Measurements from ENCODE around the gene RPL36A. TPM values are rescaled to one million over a fixed set of nuclear protein-coding genes. Genes with fewer than 3 reads are reported as not detected.
A peak's percentile ranks its signal among the peaks of the same experiment; 100 is the strongest.

The RPL36A gene
- total RNA-seq = 100 to 1,000 TPM; 236 to 729 (median 490) TPM

DNA sequence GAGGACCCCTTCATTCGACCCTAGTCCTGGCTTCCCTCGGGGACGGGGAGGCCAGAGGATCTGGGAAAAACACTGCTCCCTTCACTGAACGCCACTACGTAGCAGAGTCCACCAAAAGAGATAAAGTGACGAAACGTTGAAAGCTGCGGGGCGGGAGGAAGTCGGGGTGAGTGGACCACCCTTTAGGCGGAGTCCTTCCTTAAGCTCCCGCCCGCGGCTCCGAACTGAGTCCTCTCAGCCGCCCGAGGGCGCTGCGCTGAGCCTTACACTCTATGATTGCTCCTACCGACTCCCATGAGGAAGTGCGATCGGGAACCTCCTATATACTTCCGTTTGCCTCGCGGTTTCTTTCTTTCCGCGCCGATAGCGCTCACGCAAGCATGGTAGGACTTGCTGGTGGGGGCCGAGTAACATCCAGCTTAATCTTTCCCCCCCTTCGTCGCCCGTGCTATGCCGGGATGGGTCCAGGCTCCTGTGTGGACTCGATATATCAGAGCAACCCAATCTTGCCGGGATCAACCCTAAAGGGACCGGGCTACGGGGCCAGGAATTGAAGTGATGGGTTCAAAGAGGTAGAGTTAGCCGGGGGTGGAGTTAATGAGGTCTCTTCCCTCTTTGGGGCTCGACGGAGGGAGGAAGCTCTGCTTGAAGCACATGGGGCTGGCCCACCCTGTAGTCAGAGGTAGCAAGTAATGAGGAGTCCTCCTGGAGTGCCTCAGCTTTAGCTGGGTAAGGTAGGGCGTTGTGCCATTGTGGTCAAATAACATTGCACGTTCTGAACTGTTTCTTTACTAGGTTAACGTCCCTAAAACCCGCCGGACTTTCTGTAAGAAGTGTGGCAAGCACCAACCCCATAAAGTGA is at the start of gene RPL36A:
Gene RPL36A (plus strand): TSS at position 348 of the 862 bp plus-strand sequence. CDS start 33 bp downstream, at position 381.
- Histone ChIP-seq H3K9me3 (no peaks in the 10 kb centered on the region), H3K27me3 (no peaks in the 10 kb centered on the region), H3K4me1 (no peaks in the 10 kb centered on the region), H3K36me3 (no peaks in the 10 kb centered on the region), H3K27ac (peak within 1 kb of the TSS; percentile 63 to 82 (median 73)), H3K4me3 (peak within 1 kb of the TSS; percentile 43 to 68 (median 56))
- TF ChIP-seq POLR2A (IDR thresholded peaks at IDR 0.05) = peak; percentile 77 to 88
- TF ChIP-seq, protein P1, sequence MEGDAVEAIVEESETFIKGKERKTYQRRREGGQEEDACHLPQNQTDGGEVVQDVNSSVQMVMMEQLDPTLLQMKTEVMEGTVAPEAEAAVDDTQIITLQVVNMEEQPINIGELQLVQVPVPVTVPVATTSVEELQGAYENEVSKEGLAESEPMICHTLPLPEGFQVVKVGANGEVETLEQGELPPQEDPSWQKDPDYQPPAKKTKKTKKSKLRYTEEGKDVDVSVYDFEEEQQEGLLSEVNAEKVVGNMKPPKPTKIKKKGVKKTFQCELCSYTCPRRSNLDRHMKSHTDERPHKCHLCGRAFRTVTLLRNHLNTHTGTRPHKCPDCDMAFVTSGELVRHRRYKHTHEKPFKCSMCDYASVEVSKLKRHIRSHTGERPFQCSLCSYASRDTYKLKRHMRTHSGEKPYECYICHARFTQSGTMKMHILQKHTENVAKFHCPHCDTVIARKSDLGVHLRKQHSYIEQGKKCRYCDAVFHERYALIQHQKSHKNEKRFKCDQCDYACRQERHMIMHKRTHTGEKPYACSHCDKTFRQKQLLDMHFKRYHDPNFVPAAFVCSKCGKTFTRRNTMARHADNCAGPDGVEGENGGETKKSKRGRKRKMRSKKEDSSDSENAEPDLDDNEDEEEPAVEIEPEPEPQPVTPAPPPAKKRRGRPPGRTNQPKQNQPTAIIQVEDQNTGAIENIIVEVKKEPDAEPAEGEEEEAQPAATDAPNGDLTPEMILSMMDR (IDR thresholded peaks at IDR 0.05) = peak; percentile 37 to 77 (median 62)
- peak; percentile 85 to 95 (median 85) for DNase-seq

DNA sequence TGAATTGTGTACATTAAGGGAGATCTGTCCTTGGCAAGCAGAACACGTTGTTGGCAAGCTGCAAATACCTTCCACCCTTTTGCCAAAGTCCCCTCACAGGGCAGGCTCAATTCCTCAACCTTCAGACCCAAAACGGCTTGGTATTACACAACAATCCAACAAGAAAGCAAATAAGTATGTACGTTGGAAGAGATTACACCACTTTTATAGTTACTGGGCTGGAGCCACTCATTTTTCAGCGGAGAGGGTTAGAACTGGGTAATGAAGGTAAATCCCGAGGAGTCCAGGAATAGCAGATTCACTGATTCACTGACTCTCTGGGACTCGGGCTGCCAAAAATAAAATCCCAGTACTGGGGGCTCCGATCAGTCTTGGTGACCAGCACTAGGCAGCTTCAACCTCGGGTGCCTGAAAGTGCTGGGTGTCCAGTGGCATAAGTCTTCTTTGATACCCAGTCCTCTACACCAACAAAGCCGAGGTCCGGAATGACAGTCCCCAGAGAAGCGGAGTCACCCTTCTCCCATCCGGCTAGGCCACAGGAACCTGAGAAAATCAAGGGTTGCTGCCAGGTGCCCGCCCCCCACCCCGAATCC is 42.9 kb upstream of the RPL36A start:
- H3K36me3 ChIP-seq = no peaks in the 10 kb centered on the region
- no peaks in the 10 kb centered on the region for H3K9me3 ChIP-seq
- H3K4me3 ChIP-seq = peak overlapping the region; percentile 52 to 78 (median 62)
- no peaks in the 10 kb centered on the region for H3K4me1 ChIP-seq
- H3K27ac ChIP-seq = peak overlapping the region; percentile 71 to 86 (median 84)
- TF ChIP-seq POLR2A (IDR thresholded peaks at IDR 0.05) = no peak
- TF ChIP-seq, protein P1 (IDR thresholded peaks at IDR 0.05) = no peak
- no peak for DNase-seq
- no peaks in the 10 kb centered on the region for H3K27me3 ChIP-seq

- Histone ChIP-seq H3K4me1 (no peaks in the 10 kb centered on the region), H3K36me3 (no peaks in the 10 kb centered on the region), H3K9me3 (no peaks in the 10 kb centered on the region), H3K27ac (peak within 1 kb of the TSS; percentile 71 to 86 (median 84)), H3K27me3 (no peaks in the 10 kb centered on the region), H3K4me3 (peak within 1 kb of the TSS; percentile 52 to 78 (median 62))
- TF ChIP-seq POLR2A (IDR thresholded peaks at IDR 0.05) = peak; percentile 38 to 60
- TF ChIP-seq, protein P1 (IDR thresholded peaks at IDR 0.05) = no peak
- peak; percentile 78 to 90 (median 86) for DNase-seq
Measured at GRCh38 chrX:101348452-101349192, 42.2 kb upstream of the RPL36A start, which contains the start of gene TIMM8A. TIMM8A (minus strand) TSS chrX:101348742; CDS start chrX:101348664, 78 bp downstream.

DNA sequence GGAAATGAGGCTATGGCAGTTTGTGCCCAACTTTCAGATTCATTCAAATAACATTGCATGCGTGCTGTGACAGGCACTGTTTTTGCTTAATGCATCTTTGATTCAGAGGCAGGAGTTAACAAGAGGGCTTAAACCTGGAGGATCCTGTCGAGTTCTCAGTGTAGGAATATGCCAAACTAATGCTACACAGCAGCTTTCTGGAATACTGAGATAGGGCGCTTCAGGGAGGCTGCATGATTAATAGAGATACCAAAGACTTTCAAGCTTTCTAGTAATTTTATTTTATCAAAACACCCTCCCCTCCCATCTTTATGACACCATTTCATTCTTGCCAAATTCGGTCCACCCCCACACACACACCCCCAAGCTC is 41.6 kb upstream of the RPL36A start:
- H3K27me3 ChIP-seq = no peaks in the 10 kb centered on the region
- no peaks in the 10 kb centered on the region for H3K9me3 ChIP-seq
- no peak for DNase-seq
- TF ChIP-seq, protein P1 (IDR thresholded peaks at IDR 0.05) = no peak
- no peak for TF ChIP-seq POLR2A (IDR thresholded peaks at IDR 0.05)
- peak overlapping the region in 3 of 4 donors; percentile 71 to 86 (median 85) for H3K27ac ChIP-seq
- peak overlapping the region; percentile 52 to 78 (median 62) for H3K4me3 ChIP-seq
- H3K36me3 ChIP-seq = no peaks in the 10 kb centered on the region
- no peaks in the 10 kb centered on the region for H3K4me1 ChIP-seq

- H3K27ac ChIP-seq = no peak overlapping the region
- DNase-seq = no peak
- no peaks in the 10 kb centered on the region for H3K9me3 ChIP-seq
- no peak overlapping the region for H3K4me3 ChIP-seq
- no peaks in the 10 kb centered on the region for H3K4me1 ChIP-seq
- no peaks in the 10 kb centered on the region for H3K36me3 ChIP-seq
- H3K27me3 ChIP-seq = no peaks in the 10 kb centered on the region
- TF ChIP-seq, protein P1 (IDR thresholded peaks at IDR 0.05) = peak in 4 of 6 experiments; percentile 20 to 33 (median 28)
- no peak for TF ChIP-seq POLR2A (IDR thresholded peaks at IDR 0.05)
Measured at GRCh38 chrX:101357166-101357795, 33.5 kb upstream of the RPL36A start.

Measured in Peyer's patch (tissue), 4 donors.